Stimulated activated CD8-positive, alpha-beta memory T cell treated with anti-CD3 and anti-CD28 coated beads, Interleukin-2, amount 100 ng/mL, for 1 hour (primary cell): Measurements from ENCODE around the gene CALY.

Source experiments
- DNase-seq, 2 donors: peaks; one replicate each; pipeline ENCODE4 v3.0.0-alpha.2; 2020; ENCODE audit warnings: low read depth in 2 of 2

CALY gene

GRCh38 chr10:133366130-133366478, 29.4 kb upstream of the CALY start:
- no peak for DNase-seq

GRCh38 chr10:133365461-133366129, 28.9 kb upstream of the CALY start:
- no peak for DNase-seq

DNA sequence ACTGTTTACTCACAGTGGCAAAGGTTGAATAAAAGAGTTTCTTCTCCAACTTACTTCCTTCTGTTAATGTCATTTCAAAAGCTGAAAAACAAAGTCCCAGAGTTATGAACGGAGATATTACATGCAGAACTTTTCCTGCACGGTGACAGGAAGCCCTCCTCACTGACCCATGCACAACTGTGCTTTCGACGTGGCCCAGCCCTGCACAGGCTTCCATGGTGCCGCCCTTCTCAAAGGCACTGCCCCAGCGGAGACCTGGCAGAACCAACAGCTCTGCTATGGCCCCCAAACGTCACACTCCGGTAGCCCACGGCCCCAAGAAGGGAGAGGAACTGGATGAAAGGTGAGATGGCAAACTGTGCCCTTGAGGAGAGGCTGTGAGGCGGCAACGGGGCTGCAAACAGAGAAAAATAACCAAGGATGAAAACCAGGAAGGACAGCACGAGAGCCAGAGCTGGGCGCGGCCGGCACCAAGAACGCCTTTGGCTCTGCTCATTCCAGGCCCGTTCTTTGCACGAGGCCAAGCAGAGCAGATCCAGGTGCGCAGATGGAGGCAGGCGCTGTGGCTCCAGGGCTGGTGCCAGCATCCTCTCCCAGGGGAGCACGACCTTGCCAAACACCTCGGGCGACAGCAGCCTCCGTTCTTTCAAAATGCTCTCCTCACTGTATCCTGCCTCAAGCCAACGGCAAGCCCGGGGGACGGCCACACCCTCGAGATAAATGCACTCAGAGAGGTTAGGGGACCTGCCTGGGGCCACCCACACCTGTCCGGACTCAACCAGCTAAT, 28.1 kb upstream of the CALY start:
- no peak for DNase-seq

DNA sequence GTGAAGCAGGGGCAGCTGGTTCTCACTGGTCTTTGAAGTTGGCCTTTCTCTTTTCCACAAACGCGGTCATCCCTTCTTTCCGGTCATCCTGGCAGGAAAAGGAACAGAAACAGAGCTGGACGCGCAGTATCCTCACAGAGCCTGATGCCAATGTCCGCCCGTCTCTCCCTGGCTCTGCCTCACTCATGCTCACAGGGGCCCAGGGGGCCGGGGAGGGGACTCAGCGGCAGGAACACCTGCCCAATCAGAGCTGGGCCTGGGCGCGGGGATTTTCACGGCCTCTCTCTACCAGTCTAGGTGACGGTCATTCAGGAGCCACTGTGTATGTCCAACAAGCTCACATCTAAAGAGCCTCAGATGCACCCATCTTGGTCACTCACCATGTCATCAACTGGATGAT, 26.1 kb upstream of the CALY start:
- no peak for DNase-seq

DNA sequence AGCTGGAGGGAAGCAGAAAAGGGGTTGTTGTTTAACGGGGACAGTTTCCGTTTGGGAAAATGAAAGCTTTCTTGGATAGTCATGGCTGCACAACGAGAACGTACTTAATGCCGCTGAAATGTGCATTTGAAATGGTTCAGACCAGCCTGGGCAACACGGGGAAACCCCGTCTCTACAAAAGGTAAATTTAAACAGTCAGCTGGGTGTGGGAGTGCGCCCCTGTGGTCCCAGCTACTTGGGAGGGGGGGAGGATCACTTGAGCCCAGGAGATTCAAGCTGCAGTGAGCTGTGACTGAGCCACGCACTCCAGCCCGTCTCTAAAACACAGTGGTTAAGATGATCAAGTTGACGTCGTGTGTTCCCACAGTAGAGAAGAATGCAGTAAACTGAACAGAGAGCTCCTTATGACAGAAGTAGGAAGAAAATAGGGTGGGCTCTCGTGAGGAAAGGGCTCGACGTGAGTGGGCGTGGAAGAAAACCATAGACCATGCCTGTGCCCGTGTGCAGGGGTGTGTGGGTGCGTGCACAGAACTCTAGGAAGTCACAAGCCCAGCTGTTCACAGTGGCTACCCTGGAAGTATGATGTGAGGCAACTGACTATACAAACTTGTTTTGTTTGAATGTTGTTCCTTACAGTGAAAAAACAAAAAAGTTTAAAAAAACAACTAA, 25.2 kb upstream of the CALY start:
- no peak for DNase-seq

DNA sequence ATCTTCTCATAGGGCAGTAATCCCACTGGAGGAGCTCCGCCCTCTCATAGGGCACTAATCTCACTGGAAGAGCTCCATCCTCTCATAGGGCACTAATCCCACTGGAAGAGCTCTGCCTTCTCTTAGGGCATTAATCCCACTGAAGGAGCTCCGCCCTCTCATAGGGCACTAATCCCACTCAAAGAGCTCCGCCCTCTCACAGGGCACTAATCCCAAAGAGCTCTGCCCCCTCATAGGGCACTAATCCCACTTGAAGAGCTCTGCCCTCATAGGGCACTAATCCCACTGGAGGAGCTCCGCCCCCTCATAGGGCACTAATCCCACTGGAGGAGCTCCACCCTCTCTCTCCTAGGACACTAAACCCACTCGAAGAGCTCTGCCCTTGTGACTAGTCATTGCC, 24.5 kb upstream of the CALY start:
- no peak for DNase-seq

- DNase-seq = no peak
Measured at GRCh38 chr10:133359972-133360610, 23.4 kb upstream of the CALY start.

DNA sequence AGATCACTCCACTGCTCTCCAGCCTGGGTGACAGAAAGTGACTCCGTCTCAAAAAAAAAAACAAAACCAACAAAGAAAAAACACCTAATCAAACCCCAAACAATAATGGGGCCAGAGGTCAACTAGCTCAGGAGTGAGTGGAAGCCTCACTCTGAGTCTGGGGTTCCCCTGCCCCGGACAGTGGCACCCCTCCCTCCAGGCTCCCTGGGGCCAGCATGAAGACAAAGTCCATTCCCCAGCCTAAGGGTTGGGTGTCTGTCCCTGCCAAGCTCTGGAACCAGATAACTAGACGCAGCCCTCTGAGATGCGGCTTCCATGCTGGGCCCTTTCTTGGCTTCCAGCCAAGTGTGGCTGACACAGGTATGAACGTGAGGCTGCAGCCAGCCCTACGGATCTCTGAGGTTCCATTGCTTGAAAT, 22.9 kb upstream of the CALY start:
- DNase-seq = no peak

GRCh38 chr10:133358925-133359310, 22.2 kb upstream of the CALY start:
- no peak for DNase-seq

DNA sequence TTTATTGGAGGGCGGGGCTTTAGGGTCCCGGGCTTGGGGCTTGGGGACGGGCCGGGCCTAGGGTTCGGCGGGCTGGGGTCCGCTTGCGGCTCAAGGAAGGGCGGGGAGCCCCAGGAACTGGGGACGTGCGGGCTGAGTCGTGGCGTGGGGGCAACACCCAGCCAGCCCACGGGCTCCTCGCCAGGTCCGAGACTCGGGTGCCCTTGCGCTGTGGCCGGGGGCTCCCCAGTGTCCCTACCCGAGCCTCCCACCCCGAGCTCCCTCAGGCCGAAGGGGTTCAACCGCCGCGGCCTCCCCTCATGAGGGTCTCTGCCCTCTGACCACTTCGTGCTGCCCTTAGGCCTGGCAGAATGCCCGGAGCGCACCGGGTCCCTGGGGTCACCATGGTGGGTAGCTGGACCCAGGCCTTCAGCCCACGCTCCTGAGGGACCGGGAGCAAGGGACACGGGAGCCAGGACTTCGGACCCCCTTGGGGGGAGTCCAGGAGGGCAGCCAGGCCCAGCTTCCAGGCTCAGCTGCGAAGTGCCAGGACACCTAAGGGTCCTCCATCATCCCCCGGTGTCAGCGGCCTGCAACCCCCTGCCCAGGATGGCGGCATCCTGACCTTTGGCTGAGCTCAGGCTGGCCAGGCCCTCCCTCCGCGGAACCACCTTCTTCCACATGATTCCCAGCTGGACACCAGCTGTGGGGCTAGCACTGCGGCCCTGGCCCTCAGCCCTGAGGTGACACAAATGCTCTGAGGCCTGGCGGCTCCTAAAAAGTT, 21.6 kb upstream of the CALY start:
- DNase-seq = no peak

GRCh38 chr10:133357285-133358161, 20.8 kb upstream of the CALY start, which contains the start of gene FUOM:
Gene FUOM (minus strand): TSS chr10:133358019. CDS start chr10:133358007, 12 bp downstream.
- DNase-seq = peak in 1 of 2 donors; percentile 51

DNA sequence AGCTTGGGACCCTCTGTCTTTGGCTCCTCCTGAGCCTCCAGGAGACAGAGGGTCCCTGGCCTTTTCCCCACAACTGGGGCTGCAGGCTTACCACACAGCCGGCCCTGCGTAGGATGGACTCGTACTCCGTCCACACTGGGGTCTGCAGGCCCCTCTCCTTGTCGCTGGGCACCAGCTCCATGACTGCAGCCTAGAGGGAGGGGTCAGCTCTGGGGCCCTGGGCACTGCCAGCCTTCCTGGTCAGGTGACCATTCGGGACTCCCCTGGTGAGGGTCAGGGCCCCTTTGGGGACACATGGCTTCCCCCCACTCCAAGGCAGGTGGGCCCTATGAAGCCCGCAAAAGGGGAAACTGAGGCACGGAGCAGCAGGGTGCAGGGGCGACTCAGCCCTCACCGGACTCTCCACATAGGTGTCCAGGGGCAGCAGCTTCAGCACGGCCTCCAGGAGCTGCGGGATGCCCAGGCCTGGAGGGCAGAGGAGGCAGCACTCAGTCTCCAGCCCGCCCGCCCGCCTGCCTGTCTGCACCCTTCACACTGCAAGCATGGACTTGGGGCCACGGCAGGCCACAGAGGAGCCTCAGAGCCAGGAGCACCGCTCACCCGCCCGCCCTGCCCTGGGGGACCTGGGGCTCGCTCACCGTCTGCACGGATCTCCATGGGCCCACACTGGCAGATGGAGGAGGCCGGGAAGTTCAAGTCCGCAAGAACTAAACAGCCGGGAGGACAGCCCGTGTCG, 20.0 kb upstream of the CALY start:
- DNase-seq = no peak

GRCh38 chr10:133355991-133356390, 19.3 kb upstream of the CALY start:
- no peak for DNase-seq

DNA sequence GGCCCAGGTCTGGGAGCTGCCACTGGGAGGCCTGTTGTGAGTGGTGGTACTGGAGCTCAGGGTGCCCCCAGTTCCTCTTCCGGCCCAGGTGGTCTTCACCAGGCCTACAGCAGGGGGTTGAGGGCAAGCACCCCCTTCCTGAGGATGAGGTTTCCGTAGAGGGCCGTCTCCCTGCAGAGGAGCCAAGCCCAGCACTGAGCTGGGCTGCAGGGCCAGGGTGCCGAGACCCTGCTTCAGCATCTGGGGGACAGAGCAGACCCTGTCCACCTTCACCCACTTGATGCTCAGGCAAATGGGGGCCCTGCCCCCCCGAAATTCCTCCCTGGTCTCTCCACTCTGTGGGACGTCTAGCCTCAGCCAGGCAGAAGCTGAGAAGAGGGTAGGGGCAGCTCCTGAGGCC, 18.6 kb upstream of the CALY start:
- no peak for DNase-seq

- DNase-seq = no peak
Measured at GRCh38 chr10:133354672-133355240, 18.1 kb upstream of the CALY start.

GRCh38 chr10:133353988-133354605, 17.4 kb upstream of the CALY start:
- DNase-seq = no peak

DNA sequence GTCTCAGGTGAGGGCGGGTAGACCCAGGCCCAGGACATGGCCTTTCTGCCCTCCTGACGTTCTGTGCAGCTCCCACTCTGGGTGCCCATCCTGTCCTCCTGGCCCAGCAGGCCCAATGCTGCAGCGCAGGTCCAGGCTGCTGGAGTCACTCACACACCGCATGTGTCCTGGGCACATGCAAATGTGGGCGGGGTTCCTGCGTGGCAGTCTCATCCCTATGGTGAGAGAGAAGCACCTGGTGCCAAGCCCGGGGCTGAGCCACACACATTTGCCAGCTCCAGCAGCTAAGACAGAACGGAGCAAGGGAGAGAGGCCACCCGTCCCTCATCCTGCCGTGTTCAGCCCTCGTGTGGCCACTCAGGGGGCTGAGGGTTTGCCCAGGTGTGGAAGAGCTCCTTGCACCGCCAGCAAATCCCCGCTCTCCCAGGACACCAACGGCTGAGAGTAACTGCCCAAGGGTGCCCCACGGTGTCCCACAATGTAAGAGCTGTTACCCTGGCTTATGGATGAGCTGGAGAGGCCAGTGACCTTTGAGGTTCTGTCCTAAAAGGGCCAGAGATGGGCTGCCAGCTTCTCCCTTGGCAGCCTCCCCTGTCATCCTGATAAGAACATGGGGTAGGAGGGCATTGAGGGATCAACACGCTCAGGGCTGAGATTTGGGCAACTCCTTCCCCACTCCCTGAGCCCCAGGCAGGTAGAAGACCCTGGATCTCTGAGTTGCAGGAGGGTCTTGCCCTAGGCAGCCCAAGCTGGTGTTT, 16.7 kb upstream of the CALY start:
- no peak for DNase-seq
